Measurements from ENCODE around the gene HOXC9. TPM values are rescaled to one million over a fixed set of nuclear protein-coding genes. Genes with fewer than 3 reads are reported as not detected.

HOXC9 gene
- total RNA-seq = not detected
- long read RNA-seq = 0 reads

GRCh38 chr12:54000116-54001114, at the start of gene HOXC9:
HOXC9 (plus strand) TSS chr12:54000161; CDS start chr12:54000189, 28 bp downstream.
- intact Hi-C loops (cut with DNase I, micrococcal nuclease) = no loop called here
- DNase-seq (no peak), ATAC-seq (no peak)

GRCh38 chr12:53950437-53950773, 49.6 kb upstream of the HOXC9 start:
- intact Hi-C loops (cut with DNase I, micrococcal nuclease) = no loop called here
- ATAC-seq = no peak
- DNase-seq = no peak

DNA sequence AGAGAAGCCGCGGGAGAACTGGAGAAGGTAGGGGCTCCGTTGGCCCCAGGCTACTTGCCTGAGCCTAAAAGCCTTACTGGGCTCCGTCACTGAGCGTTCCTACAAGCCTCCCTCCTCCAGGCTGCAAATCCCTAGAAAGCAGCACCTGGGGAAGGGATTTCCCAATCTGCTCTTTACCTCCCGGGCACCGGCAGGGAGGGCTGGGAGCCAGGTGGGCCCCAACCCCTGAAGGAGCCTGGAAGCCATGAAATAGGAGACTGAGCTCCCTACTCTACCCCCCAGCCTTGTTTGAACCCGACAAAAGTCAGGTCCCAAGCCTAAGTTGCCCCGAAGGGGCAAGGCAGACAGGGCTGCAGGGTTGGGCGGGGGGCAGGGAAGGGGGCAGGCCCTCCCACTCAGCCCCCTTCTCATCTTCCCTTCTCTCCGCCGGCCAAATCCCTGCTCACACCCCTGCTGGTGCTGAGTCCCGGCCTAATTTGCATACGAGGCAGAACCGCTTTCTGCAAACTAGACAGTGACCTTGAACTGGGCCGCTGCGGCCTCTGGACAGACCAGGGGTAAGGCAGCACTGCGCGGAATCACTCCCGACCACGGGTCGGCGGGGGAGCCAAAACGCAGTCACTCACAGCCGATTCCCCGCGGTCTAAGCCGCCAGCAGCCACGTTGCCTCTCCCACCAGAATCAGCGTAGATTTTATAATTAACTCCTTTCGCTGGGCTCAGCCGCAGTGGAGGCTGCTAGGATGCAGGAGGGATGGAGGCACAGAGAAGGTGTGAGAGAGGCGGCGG, 49.0 kb upstream of the HOXC9 start:
- ATAC-seq = no peak
- no peak for DNase-seq
- intact Hi-C loops (cut with DNase I, micrococcal nuclease) = no loop called here

DNA sequence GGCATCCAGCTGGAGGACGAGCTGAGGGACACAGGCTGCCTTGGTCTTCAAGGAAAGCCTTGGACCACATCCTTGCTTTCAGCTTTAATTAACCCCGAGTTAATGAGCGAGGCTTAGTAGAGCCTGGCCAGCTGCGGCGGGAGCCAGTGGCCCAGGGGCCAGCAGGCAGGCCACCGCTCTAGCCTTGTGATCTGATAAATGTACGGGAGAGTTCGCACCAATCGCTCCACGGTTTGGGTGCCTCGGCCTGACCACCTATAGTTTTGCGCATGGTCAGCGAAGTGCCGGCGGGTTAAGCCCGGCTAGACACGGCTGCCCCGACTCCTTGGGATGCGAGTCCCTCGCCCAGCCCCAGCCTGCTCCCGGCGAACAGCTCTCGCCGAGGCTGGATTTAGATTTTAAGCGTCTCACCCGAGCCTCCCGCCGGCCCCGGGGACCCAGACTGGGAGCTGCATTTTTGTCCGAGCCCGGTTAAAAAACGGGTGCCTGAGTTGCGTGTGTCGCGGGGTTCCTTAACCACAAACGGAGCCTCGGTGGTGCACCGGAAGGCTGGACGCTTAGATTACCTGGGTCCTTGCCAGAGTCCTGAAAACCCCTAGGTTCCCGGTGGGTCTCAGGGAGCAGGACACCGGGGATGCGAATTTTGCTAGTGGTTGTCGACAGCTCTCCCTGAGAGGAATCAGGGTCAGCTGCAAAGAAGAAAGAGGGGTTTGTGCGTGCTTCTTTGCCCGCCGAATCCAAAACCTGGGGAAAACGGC, 48.2 kb upstream of the HOXC9 start:
- ATAC-seq (no peak), DNase-seq (no peak)
- intact Hi-C loops (cut with DNase I, micrococcal nuclease) = no loop called here

GRCh38 chr12:53952335-53952694, 47.6 kb upstream of the HOXC9 start:
- ATAC-seq = no peak
- intact Hi-C loops (cut with DNase I, micrococcal nuclease) = no loop called here
- no peak for DNase-seq

DNA sequence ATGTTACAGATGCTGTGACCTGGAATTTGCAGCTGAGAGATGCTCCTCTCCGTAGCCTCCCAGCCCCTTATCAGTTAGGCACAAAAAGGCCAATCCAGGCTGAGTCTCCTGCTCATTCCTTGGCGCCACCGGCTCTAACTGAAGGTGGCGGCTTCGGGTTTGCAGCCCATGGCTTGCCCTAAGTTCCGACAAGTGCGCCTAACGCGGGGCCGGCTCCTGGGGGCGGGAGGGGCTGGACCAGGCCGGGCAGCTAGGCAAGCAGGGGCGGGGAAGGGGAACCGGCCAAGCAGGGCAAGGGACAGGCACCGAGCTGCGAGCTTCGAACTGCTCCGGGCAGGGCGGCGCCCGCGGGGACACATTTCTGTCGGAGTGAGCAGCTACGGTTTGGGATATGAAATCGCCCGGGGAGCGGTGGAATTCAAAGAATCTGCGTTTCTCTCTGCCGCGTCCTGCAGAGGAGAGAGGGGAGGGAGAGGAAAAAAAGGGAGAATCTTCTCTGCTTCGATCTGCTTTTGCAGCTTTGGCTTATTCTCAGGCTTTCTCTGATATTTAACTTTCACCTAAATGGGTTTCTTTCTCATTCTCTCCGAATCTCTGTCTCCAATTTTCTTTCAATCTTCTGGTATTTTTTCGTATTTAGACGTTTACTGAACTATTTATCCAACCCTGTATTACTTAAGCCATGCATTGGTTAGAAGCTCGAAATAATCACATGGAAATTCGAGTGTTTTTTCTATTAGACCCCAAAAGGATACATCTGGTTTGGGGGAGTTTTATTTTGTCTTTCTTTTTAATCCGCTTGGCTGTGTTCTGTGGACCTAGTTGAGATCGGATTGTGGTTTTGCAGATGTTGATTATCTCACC, 46.9 kb upstream of the HOXC9 start:
- no peak for ATAC-seq
- intact Hi-C loops (cut with DNase I, micrococcal nuclease) = no loop called here

GRCh38 chr12:53953831-53954693, 45.9 kb upstream of the HOXC9 start:
- intact Hi-C loops (cut with DNase I, micrococcal nuclease) = no loop called here
- no peak for DNase-seq
- no peak for ATAC-seq

More for the DNA sequence above, 46.9 kb upstream of the HOXC9 start:
- DNase-seq = no peak

DNA sequence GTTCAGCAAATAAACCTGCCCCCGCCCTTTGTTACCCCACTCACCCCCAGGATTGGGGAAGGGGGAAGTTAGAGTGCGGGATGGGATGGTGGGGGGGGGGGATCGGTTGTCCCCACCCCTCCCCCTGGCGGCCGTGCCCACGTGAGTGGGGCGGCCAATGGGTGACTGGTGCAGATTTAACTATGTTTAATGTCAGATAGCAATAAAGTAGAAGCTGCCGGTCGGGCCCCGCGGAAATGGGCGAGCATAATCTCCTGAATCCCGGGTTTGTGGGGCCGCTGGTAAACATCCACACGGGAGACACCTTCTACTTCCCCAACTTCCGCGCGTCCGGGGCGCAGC, 45.3 kb upstream of the HOXC9 start, which contains the start of gene HOXC12:
HOXC12 (plus strand) TSS at position 210 of the 342 bp plus-strand sequence; CDS start at position 237, 27 bp downstream.
- intact Hi-C loops (cut with DNase I, micrococcal nuclease) = no loop called here
- no peak for ATAC-seq
- DNase-seq = no peak

DNA sequence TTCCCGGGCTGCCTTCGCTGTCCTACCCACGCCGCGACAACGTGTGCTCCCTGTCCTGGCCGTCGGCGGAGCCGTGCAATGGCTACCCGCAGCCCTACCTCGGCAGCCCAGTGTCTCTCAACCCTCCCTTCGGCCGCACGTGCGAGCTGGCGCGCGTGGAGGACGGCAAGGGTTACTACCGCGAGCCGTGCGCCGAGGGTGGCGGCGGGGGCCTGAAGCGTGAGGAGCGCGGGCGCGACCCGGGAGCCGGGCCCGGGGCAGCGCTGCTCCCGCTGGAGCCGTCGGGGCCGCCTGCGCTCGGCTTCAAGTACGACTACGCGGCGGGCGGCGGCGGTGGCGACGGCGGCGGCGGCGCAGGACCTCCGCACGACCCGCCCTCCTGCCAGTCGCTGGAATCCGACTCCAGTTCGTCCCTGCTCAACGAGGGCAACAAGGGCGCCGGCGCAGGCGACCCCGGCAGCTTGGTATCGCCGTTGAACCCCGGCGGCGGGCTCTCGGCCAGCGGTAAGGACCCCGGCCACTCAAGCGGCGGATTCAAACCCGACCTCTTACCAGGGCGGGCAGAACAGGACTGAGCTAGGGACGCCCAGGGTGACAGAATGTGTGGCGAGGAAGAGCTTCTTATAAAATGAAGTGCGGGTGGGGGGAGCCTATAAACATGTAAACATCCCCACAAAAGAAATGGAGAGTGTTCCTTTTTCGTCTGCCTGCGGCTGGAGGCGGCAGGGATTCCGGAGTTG, 44.8 kb upstream of the HOXC9 start:
- ATAC-seq = no peak
- intact Hi-C loops (cut with DNase I, micrococcal nuclease) = no loop called here

DNA sequence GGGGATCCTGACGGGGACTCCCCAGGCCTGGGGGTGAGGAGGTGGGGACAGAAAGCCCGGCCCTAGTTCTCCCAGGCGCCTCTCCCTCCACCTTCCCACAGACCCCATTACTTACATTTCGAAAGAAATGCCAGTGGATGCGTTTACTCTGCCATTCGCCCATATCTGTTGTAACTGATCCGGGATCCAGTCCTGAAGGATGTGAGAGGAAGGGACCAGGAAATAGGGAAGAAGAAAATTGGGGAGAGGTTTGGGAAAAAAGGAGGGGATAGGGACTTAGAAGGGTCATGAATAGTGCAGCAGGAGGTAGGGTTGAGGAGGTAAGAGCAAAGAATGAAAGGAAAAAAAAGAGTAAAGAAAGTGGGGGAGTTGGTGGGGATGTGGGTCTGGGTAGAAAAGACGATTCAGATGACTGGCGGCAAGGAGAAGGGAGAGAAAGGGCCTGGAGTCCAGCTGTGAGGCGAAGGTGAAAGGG, 44.1 kb upstream of the HOXC9 start:
- ATAC-seq (no peak), DNase-seq (no peak)
- intact Hi-C loops (cut with DNase I, micrococcal nuclease) = no loop called here

More for the DNA sequence above, 44.8 kb upstream of the HOXC9 start:
- no peak for DNase-seq

DNA sequence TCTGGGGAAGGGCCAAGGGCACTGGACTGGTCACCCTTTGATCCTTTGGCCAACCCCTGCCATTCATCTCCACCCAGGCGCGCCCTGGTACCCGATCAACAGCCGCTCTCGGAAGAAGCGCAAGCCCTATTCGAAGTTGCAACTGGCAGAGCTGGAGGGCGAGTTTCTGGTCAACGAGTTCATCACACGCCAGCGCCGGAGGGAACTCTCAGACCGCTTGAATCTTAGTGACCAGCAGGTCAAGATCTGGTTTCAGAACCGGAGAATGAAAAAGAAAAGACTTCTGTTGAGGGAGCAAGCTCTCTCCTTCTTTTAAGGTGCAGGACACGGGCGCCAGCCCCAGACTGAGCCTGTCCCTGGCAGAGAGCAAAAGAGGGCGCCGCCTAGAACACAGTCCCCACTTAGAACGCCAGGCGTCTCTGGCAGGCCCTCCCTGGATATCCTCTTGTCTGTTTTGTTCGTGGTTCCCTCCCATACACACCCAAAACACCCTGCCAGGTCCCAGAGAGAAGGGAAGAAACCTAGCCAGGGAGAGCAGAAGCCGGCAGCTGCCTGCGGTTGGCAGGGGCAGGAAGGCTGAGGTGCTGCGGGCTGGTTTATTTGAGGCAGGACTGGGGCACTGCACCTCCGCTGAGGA, 43.6 kb upstream of the HOXC9 start:
- no peak for ATAC-seq
- DNase-seq = no peak
- intact Hi-C loops (cut with DNase I, micrococcal nuclease) = no loop called here

GRCh38 chr12:53956914-53957536, 42.9 kb upstream of the HOXC9 start:
- no peak for ATAC-seq
- intact Hi-C loops (cut with DNase I, micrococcal nuclease) = no loop called here
- no peak for DNase-seq

DNA sequence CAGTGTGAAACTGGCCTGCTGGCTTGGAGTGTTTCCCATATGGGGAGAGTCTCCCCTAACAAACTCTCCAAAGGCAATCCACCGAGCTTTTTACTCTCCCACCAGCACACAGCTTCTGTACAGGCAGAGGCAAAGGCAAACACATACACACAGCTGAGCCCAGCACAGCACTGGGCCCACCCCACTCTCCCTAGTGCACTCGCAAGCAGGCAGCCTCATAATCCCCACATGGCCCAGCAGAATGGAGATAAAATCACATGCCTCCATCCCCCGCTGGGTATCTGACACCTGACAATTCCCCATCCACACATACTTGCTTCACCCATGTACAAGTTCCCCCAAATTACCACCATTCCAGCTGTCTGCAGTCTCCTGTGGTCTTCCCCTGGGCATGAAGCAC, 41.8 kb upstream of the HOXC9 start:
- ATAC-seq (no peak), DNase-seq (no peak)
- intact Hi-C loops (cut with DNase I, micrococcal nuclease) = no loop called here

DNA sequence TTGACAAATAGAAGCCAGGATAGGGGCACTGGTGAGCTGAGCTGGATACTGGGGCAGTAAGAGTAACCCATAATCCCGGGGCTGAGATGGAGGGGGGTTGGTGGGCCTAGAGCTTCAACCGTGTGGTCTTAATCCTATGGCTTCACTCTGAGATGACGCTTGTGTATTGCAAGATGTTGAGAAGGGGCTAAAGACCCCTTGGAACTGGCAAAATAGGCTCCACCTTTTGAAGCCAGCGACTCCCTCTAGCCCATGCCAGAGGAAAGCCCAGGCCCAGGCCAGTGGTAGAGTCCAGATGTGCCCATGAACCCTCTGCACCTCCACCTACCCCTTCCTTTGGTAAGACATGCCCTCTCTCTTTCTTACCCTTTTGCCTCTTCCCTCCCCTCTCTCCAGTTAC, 40.6 kb upstream of the HOXC9 start:
- intact Hi-C loops (cut with DNase I, micrococcal nuclease) = no loop called here
- no peak for ATAC-seq
- no peak for DNase-seq

DNA sequence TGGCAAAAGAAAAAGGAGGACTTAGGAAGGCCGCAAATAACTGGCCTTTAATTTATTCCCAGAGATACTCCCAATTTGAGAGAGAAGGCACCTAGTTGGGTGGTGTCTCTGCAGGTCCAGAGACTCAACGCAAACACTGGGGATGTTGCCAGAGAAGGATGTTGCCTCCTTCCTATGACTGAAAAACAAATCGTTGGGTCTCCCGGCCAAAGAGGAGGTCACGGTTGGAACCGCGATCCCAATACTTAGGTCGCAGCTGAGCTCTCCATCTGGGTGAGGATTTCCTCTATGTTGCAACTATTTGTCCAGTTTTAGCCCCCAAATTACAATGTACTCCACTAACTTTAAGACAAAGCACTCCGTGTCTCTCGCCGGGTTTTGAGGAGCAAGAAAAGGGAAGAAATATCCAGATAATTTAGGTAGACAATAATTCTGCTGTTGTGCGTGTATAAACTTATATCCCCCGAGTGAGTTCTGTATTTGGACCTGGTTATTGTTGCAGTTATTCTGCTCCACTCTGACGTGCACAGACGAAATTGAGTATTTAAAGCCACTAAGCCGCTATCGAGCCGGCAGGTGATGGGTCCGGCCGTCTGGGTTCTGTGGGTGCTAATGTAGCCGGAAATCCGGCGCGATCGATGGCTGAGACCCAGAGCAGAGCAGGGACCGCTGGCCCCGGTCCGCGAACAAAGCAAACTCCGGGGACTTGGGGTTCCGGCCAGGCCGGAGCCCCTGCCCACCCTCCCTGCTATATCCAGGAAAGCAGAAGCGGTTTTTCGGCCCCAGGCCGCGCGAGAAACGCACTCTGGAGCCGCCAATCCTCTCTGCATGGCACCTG, 39.6 kb upstream of the HOXC9 start:
- DNase-seq = no peak
- intact Hi-C loops (cut with DNase I, micrococcal nuclease) = no loop called here
- no peak for ATAC-seq

All from left colon (tissue), 2 donors.